HG03135 (cell line): ENCODE results near the gene PCDH1.
"Not testable (repeated sequence)": the region's sequence is repeated elsewhere in the genome, so short reads cannot be mapped to it uniquely, and the experiment has no call there.

ENCODE experiments used
- ATAC-seq: cut with Tn5 transposase; IDR thresholded peaks from one replicate; pipeline ENCODE4 v1.9.1; 2021; ENCODE audit warnings: mild to moderate bottlenecking, moderate library complexity; ENCODE audit not compliant: unreplicated experiment

The PCDH1 gene

GRCh38 chr5:141839015-141839513 lies 39.1 kb downstream of the PCDH1 start:
- ATAC-seq = no peak

DNA sequence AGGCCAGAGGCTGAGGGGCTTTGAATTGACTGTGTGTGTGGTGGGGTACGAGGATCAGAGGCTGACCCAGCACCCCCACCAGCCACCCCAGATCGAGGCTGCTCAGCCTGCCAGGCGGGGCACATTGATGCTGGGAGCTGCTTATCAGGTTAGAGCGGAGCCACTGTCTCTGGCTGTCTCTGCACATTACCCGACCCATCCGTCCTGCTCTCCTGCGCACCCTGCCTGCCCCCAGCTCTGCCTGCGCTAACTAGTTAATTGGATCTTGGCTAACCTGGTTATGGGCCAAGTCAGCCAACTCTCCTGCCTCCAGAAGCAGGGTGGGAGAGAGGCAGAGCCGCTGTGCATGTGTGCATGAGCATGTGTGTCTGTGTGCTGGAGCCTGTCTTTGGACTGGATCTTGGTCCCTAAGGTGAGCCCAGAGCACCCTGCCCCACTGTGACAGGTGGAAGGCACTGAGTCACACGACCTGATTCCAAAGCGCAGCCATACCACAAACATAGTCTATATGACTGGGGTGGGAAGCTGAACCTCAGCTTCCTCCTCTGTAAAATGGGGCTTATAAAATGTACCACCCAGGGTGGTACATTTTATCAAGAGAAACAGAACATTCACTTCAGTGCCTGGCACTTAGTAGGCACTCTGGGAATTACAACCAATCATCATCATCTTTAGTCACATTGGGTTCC lies 39.7 kb downstream of the PCDH1 start:
- ATAC-seq = no peak

GRCh38 chr5:141835928-141836670 lies 42.1 kb downstream of the PCDH1 start:
- no peak for ATAC-seq

DNA sequence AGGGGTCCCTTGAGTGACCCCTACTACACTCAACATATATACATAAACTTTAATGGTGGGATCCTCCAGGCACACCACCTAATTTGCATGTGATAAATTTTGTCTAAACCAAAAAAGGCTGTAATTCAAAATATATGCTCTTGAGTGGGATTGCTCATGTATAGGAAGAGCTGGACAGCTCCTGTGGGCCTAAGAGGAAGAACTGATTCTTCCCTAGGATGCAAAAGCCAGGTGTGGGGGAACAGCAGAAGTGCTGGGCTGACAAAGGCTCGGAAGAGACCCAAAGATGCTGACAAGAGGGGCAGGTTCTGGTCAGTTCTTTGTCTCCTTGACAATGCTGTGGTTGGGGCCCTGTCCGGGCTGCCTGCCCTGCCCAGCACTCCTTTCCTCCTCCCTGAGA lies 43.9 kb downstream of the PCDH1 start:
- ATAC-seq = no peak

DNA sequence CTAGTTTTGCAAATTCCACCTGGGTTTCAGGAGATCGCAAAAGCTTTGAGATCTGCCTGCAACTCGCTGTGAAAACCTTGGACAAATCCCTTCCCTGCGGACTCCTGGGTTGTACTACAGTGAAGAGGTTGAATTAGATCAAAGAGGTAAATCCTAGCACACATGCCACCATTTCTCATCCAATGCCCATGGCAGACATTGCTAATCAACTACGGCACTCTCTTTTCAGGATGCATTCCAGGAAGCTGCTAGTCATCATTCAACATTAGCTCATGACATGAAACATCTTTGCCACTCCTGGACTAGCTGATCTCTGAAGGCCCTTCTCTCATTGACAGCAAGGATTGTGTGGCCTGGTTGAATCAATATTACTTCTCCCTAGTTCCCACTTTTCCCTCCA lies 46.1 kb downstream of the PCDH1 start:
- ATAC-seq = no peak

DNA sequence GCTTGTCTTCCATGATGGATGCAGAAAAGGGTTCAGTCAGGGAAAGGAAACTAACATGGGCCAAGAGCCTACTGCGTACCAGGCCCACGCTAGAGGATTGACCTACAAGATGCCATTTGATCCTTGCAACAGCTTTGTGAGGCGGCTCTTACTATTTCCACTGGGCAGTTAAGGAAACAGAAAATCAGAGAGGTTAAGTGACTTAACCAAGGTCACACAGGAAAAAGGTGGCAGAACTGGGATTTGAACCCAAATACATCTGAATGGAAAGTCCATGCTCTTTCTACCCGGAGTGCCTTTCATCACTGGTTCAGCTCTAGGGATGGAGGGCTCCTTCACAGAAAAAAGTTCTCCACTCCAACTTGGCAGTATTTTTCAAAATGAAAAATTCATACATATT lies 50.0 kb downstream of the PCDH1 start:
- ATAC-seq = no peak

DNA sequence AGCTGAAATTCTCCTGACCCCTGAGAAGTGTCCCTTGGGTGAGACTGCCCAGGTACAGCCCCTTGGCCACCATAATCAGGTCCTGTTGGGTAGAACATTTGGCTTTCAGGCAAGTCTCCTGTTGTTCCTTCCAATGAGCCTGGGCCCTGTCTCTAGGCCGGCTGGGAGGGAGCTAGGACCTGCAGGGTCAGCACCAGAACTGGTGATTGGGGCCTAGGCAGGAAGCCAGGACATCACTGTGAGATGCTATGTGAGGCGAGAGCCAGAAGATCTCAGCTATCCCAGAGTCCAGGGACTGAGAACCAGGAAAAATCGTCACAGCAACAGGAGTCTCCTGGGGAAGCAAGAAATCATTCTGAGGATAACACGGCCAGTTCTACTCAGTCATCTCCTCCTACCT lies 51.5 kb downstream of the PCDH1 start:
- no peak for ATAC-seq

- ATAC-seq = no peak
Measured at GRCh38 chr5:141825791-141826560, 52.2 kb downstream of the PCDH1 start.

DNA sequence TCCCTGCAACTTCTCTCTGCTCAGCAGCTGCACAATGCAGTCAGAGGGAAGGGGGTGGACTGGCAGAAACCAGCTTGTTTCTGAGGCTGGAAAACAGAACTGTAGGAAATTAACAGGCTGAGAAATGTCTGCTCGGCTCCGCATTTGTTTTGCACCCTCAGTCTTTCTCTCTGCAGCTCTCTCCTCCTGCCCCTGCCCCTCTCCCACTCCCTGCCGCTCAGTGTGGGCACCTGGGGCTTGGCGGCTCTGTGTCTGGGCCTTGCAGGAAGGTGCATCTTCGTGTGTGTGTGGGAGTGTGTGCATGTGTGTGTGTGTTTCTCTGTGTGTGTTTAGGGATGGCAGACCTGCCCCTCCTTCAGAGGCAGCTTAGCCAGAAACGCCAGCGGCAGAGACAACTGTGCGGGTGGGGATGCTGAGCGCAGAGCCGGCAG lies 53.0 kb downstream of the PCDH1 start:
- ATAC-seq = no peak

DNA sequence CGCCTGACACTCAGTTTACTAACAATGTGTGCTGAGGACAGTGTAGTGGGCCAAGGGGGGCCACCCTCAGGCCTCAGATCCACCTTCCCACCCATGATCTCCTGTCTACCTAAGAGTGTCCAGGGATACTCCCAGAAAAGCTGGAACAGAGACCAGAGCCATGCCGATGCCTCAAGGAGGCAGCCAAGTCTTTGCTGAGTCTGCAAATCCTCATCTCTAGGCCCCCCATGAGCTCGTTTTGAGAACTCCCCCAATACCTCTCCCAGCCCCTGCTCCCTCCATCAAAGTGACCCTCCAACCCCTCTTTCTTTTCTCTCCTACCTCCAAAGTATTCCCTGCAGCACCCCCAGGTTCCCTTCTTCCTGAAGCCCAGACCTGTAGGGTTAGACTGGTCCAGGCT lies 53.5 kb downstream of the PCDH1 start:
- no peak for ATAC-seq

- ATAC-seq = no peak
Measured at GRCh38 chr5:141823056-141823455, 55.2 kb downstream of the PCDH1 start.

GRCh38 chr5:141822144-141822543 lies 56.1 kb downstream of the PCDH1 start:
- no peak for ATAC-seq

GRCh38 chr5:141821430-141821925 lies 56.7 kb downstream of the PCDH1 start:
- ATAC-seq = no peak

DNA sequence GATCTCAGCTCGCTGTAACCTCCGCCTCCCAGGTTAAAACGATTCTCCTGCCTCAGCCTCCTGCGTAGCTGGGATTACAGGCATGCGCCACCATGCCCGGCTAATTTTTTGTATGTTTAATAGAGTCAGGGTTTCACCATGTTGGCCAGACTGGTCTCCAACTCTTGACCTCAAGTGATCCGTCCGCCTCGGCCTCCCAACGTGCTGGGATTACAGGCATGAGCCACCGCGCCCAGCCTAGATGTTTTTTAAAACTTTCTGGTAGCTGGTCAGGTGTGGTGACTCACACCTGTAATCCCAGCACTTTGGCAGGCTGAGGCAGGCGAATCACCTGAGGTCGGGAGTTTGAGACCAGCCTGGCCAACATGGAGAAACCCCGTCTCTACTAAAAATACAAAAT lies 57.5 kb downstream of the PCDH1 start:
- ATAC-seq = not testable (repeated sequence)

GRCh38 chr5:141817631-141818030 lies 60.6 kb downstream of the PCDH1 start:
- no peak for ATAC-seq

- no peak for ATAC-seq
Measured at GRCh38 chr5:141816598-141817399, 61.4 kb downstream of the PCDH1 start.

- ATAC-seq = no peak
Measured at GRCh38 chr5:141815796-141816180, 62.4 kb downstream of the PCDH1 start.

DNA sequence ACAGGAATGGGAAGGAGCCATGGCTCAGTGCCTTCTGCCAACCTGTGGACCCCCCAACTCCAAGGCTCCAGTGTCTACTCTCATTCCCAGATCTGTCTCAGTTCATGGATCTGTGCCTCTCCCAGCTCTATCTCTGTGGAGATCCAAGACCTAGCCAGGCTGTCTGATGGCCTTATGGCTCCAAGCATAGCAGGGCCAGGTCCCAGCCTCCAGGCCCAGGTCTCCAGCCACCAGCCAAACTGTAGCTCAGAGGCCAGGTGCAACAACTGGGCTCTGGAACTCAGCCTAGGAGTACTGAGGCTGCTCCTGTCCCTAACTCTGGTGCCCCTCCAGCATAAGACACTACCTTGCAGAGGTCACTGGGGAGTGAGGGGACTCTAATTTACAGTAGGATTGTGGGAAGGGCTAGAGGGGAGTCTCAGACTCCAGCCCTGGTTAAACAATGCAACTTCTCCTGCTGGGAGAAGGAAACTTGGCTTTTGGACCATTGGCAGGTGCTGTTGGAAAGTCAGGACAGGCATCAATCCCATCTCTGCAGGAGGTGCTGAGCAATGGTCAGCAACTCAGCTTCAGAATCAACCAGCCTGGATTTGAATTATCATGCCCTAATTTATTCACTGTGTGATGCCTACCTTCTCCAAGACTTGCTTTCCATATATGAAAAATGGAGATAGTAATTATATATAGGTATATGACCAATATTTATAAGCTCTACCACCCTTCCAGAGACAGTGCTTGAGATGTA lies 63.0 kb downstream of the PCDH1 start:
- ATAC-seq = no peak

DNA sequence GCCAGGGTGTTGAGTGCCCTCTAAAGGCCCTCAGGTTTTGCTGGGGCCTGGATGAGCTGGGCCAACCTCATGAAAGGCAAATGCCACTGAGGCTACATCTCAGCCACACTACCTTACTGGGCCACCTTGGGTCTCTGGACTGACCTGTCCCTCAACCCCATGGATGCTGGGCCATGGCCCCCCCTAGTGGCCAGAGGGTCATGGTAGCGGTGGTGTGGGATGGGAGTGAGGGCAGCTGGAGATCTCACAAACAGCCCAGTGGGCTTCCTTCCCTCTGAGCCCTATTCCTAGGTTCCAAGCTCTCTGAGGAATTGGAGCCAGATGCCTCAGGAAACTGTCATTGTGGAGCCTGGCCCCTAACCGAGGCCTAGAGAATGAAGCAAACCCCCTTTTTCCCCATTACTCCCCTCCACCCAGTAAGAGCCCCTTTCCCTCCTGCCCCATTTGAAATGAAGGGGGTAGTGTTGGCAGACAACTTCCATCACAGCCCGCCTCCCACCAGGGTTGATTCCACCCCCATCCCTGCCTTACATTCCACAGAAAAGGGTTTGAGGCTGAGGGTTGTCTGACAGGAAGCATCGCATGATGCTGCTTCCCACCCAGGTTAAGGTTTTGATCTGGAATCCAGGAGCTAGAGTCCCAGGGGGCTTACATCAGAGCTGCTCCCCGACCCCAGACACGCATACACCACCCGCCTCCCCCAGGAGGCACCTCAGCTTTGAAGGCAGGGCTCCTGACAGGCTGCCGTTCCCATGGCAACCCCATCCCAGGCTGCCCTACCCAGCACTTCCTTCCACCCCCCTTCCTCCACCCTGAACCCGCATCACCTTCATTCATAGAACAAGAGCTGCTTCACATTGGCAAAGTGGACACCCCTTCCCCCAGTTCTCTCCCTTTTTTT lies 63.9 kb downstream of the PCDH1 start:
- no peak for ATAC-seq
